COLO829 (cell line): ENCODE data around the gene OR14K1.
A peak's percentile ranks its signal among the peaks of the same experiment; 100 is the strongest.
"Not testable (repeated sequence)": the region's sequence is repeated elsewhere in the genome, so short reads cannot be mapped to it uniquely, and the experiment has no call there.

Source experiments
- DNase-seq: peaks from one replicate; pipeline ENCODE4 v3.0.0; 2012; ENCODE audit warnings: low spot score

The OR14K1 gene, protein sequence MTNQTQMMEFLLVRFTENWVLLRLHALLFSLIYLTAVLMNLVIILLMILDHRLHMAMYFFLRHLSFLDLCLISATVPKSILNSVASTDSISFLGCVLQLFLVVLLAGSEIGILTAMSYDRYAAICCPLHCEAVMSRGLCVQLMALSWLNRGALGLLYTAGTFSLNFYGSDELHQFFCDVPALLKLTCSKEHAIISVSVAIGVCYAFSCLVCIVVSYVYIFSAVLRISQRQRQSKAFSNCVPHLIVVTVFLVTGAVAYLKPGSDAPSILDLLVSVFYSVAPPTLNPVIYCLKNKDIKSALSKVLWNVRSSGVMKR

DNA sequence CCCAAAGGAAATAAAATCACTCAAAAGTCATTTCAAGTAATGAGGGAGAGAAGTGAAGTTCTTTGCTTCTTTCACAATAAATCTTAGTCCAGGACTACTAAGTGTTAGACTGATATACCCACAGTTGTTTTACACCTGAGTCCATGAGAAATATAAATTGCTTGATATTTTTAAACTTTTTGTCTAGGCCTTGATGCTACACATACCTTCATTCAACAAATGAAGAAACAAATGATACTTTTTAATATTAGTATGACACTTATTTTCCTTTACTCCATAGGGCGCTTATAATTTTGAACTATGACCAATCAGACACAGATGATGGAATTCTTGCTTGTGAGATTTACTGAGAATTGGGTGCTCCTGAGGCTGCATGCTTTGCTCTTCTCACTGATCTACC lies at the start of gene OR14K1:
OR14K1 (plus strand) TSS at position 301 of the 400 bp plus-strand sequence; CDS start at position 301, 0 bp downstream.
- no peak for DNase-seq

DNA sequence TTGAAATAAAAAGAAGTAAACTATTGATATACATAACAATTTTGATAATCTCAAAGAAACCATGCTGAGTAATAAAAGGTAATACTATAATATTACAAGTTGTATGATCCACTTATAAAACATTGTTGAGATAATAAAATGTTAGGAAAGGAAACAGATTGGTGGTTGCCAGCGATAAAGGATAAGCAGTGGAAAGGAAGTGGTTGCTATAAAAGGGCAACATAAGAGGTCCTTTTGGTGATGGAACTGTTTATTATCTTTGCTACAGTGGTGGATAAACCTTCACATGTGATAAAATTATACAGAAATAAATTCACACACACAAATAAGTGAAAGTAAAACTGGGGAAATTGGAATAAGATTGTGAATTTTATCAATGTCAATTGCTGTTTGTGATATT lies 37.1 kb upstream of the OR14K1 start:
- DNase-seq, result no peak

DNA sequence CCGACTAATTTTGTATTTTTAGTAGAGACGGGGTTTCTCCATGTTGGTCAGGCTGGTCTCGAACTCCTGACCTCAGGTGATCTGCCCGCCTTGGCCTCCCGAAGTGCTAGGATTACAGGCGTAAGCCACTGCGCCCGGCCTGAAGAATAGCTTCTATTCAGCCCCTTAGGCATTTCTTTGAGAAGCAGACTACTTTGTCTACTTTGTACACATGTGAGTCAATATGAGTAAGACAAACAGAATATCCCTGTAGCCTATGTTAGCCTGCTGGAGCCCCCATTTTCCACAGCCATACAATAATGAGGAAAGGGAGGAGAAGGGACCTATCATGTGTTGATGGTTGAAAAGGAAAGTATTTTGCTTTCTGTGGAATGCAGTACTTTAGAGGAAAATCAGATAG lies 27.7 kb upstream of the OR14K1 start:
- DNase-seq, result not testable (repeated sequence)

DNA sequence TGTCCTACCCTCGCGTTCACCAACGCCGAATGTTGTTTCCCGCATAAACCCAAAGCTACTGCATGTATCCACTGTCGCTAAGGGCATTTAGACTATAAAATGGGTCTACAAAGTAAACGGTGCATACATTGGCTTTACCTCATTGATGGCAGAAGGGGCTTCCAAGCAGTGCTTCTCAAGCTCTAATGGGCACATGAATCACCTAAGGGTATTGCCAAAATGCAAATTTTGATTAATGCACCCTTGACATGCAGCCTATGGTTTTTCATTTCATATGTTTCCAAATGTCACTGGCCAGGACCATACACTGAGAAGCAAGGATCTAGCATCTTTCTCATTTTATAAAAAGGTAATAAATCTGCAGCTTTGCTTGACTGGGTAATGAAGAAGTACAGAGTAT lies 24.7 kb upstream of the OR14K1 start:
- DNase-seq, result no peak

DNA sequence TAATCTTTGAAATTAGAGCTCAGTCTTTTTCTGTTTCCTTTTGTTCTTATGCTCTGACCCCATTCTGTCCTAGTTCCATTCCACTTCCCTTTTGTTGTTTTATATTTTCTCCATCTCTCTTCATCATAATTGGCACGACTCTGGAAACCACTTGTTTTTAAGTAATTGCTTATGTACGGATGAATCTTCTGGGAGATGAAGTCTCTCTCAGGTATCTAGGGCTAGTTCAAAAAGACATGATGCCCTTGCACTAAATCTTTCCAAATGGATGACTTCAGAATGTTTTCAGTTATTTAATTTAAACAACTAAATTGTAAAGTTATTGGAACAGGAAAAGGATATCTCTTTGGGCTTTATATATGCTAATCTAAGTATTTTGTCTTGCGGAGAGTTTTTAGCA lies 21.9 kb upstream of the OR14K1 start, which contains the start of gene OR6F1:
OR6F1 (minus strand) TSS at position 101 of the 400 bp plus-strand sequence. CDS start 3,891 bp downstream, outside the sequence.
- DNase-seq, result no peak

DNA sequence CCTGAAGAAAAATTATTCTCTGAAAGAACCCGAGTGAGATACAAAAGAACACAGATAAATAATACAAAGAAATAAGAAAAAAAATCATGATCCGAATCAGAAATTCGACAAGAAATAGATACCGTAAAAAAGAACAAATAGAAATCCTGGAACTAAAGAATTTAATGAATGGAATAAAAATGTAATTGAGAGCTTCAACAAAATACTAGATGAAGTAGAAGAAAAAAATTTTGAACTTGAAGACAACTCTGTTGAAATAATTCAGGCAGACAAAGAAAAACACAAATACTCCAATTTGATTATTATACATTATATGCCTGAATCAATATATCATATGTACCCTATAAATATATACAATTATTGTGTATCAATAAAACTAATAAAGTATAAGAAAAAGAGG lies 17.2 kb upstream of the OR14K1 start:
- no peak for DNase-seq

DNA sequence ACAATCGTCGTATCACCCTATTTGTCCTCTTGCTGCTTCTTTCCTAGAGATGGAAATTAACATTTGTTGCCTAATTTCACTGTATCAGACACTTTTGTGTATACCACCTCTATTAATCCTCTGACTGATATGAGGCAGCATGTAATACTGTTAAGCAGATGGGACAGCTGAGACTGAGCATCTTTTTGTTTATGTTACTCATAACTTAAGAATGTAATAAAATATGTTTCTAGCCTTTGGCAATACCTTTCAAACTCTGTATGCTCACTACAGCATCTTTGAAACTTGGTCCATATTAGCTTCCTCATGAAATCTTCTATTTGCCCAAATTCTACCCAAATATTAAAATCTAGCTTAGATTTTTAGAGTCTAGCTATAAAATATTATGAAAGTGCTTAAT lies 2.3 kb downstream of the OR14K1 start:
- DNase-seq, result peak; percentile 15

DNA sequence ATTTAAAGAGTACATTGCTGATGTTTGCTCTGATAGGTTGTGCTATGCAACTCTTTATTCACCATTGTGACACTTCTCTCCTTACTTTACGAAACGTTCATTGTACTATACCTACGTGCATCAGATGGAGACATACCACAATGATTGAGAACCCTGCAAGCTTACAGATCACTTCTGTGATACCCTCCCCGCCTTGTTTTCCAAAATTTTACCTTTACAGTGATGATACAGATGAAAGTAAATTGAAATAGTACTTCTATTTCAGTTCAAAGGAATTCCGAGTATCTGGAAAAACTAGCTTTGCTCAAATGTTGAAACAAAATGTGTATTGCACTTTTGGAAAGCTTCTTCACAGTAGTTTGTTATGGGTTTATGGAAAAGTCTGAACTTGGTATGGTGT lies 3.3 kb downstream of the OR14K1 start:
- DNase-seq, result no peak

DNA sequence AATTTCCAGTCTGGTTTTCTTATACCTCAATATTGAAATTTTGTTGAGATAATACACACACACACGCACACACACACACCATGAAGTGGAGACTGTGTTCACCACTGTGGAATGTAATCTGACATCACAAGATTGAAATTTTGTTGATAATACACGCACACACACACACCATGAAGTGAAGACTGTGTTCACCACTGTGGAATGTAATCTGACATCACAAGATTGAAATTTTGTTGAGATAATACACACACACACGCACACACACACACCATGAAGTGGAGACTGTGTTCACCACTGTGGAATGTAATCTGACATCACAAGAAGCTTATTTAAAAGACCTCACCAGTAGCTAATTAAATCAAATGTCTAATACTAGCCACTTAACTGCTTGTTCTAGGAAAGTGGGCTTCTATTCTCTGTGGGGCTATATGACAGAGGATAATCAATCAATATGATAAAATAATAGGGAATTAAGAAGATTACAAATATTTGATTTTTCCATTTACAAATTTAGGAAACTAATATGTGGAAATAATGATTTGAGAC lies 3.9 kb downstream of the OR14K1 start:
- not testable (repeated sequence) for DNase-seq

DNA sequence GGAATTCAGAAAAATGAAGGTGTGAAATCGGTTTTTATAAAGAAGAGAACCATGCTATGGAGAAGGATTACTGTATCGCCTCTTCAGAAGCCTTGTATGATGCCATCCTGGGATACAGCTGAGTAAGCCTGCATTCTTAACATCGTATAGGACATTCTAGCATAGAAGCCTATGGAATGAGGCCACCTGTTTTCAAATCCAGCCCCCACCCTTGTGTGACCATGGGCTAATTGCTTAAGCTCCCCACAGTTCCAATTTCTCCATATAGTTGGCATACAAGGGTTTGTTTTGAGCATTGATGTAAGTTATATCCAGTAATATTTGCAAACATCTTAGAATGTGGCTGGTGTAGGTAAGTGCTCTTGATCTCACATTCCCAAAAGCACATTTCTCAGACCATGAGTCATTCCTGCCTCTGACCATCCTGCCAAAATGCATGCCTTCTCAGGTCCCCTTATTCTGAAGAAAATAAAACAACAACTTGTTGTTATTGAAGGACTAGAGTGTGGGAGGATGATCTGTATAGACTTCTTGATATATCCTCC lies 8.0 kb downstream of the OR14K1 start:
- DNase-seq, result peak; percentile 50

DNA sequence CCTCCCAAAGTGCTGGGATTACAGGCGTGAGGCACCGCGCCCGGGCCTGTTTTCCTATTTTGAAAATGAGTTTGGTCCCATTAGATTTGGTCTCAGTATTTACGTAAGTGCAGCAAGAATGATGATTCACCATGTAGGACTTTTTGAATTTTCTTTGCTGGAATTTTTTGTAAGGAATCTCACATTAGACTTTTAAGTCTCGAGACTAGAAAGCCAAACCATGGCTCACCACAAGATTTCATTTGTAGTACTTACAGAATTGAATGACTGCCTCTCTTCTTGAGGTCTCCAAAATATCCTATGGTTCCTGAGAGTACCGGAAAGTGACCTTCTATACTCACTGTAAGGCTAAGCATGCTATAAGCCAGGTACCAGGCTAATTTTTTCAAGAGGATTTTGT lies 9.2 kb downstream of the OR14K1 start:
- peak; percentile 13 for DNase-seq

DNA sequence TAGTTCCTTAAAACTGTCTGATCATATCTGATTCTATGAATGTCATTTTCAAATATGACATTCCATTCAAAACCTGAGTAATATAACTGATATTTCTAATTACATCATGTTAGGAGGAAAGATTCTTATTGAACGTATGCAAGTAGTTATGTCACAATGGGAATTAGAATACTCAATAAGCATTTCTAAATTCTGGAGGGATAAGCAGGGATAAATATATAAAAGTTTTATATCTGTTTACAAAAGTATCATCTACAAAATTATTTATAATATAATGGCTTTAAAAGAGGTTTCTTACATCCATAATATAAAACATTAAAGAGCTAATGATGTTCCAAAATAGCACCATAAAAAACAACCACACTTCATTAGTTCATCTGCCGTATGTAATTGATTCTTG lies 9.6 kb downstream of the OR14K1 start, which contains the start of gene OR14A2:
OR14A2 (minus strand) TSS at position 101 of the 400 bp plus-strand sequence.
- DNase-seq, result no peak

DNA sequence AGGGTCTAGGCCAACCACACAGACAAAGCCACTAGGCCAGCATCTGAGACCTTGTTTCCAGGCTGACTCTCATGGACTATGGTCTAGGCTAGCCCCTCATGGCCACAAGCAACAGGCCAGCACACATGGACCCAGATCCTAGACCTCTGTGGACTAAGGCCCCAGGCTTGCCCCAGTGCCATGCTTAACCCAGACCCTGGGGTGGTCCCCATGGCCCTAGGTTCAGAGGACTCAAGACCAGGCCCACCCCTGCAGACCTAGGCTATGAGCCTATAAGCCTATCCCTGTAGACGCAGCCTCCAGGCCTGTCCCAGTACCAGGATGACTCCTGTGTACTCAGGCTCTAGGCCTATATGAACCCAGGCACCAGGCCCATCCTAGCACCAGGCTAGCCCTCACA lies 11.5 kb downstream of the OR14K1 start:
- no peak for DNase-seq

DNA sequence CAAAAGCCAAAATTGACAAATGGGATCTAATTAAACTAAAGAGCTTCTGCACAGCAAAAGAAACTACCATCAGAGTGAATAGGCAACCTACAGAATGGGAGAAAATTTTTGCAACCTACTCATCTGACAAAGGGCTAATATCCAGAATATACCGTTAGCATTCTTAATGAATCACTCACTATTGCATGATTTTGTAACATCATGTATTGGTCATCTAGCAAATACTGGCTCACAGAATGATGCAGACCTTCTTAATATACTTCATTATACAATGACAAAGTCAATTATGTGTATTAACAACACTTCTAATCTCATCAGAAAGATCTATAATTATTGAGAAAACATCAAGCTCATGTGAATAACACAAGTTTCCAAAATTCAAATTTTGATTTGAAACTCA lies 15.9 kb downstream of the OR14K1 start:
- DNase-seq, result not testable (repeated sequence)

DNA sequence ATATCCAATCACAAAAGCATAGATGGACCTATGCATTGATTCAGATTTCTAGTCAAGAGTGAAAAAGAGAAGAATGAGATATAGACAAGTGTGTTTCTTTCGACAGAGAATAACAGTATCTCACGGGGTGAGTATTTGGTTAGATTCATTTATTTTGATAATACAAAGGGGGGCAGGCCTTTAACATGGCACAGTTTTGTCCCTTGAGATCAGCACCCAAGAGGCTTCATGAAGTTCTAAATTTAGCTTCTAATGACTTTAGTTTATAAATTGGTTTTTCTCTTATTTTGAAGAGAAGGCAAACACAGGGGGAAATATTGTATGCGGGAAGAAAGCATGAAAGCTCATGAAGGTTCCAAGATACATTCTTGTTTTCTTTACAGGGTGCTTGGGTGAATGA lies 22.0 kb downstream of the OR14K1 start, which contains the start of gene OR1C1:
OR1C1 (minus strand) TSS at position 101 of the 400 bp plus-strand sequence. CDS start 2,150 bp downstream, outside the sequence.
- no peak for DNase-seq

DNA sequence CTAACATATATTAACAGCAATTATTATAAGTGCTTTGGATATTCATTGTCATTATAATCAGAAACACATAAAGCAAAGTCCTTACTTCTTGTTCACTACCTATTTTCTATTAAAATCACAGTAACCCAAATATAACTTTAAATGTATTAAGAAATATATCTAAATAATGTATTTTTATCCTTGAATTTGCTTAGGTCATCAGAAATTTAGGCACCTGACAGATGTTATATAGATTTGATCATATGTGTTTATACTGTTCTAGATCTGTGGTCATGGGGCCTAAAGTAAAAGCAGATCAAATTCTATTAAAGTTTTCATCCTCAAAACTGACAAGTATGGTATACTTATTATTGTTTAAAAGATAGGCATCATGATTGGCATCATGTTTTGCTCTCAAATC lies 31.2 kb downstream of the OR14K1 start:
- DNase-seq, result no peak
